ENCODE data around the gene TDRD3. TPM values are rescaled to one million over a fixed set of nuclear protein-coding genes. Genes with fewer than 3 reads are reported as not detected.

TDRD3 gene
- 18.8 and 18.9 TPM in 2 replicates for total RNA-seq

DNA sequence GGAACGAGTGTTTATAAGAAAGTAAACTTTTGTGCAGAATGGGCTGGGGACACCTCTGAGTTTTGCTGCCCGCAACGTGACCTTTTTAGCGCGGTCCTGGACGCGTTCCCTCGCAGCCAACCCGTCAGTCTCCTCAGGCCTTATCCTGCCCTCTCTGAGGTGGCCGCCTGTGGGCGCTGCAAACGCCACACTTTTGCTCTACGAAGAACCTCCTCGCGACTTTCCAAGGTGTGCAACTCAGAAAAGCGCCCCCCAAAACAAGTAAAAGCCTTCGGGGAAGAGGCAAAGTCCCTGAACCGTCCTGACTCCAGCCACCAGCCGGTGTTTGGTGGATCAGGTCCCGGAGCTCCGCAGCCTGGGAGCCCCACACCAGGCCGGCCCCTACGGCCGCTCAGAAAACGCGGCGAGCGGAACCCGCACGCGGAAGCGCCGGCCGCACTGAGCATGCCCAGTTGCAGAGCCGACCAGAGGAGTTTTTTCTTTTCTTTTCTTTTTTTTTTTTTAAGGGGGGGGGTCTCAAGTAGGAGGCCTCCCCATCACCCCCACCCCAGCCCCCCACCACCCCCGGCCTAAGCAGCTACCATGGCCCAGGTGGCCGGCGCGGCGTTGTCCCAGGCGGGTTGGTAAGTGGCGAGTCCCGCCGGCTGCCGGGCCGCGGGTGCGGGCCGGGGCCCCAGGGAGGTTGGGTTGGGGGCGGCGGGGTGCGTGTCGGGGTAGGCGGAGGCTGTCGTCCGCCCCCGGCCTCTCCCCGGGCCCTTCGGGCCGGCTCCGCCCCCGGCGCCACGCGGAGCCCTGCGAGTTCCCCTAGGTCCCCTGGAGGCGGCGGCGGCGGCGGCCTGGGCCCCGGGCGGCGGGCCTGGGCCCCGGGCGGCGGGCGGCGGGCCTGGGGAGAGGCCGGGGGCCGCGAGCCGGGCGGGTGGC is at the start of gene TDRD3:
TDRD3 (plus strand) TSS at position 438 of the 921 bp plus-strand sequence; CDS start at position 583, 145 bp downstream.

Other genes with a start within 250 kb of the TDRD3 start
- 0.77 and 2.4 TPM in 2 replicates for gene DIAPH3, start 233.3 kb upstream of the TDRD3 start, total RNA-seq